CD4-positive, alpha-beta T cell treated with Interleukin-15 for 1 hour (primary cell): Measurements from ENCODE around the gene GCNT1.
"Not testable (repeated sequence)": the region's sequence is repeated elsewhere in the genome, so short reads cannot be mapped to it uniquely, and the experiment has no call there.

Source experiments
- DNase-seq: peaks from one replicate; pipeline ENCODE4 v3.0.0-alpha.2; 2020

GCNT1 gene

GRCh38 chr9:76458903-76459693, at the start of gene GCNT1:
TSS of gene GCNT1 (plus strand) at chr9:76459182. CDS start at chr9:76502382, 43,200 bp downstream.
- peak; percentile 90 for DNase-seq

GRCh38 chr9:76412638-76413037, 46.3 kb upstream of the GCNT1 start:
- no peak for DNase-seq

GRCh38 chr9:76413658-76414057, 45.3 kb upstream of the GCNT1 start:
- no peak for DNase-seq

GRCh38 chr9:76414661-76415060, 44.3 kb upstream of the GCNT1 start:
- DNase-seq = no peak

- DNase-seq = no peak
Measured at GRCh38 chr9:76415154-76415553, 43.8 kb upstream of the GCNT1 start.

GRCh38 chr9:76415731-76416130, 43.3 kb upstream of the GCNT1 start:
- DNase-seq = no peak

GRCh38 chr9:76417394-76417793, 41.6 kb upstream of the GCNT1 start:
- DNase-seq = no peak

GRCh38 chr9:76419782-76420380, 39.1 kb upstream of the GCNT1 start:
- no peak for DNase-seq

- no peak for DNase-seq
Measured at GRCh38 chr9:76423216-76424177, 35.5 kb upstream of the GCNT1 start.

GRCh38 chr9:76424491-76424890, 34.5 kb upstream of the GCNT1 start:
- DNase-seq = no peak

GRCh38 chr9:76425677-76426453, 33.1 kb upstream of the GCNT1 start:
- DNase-seq = no peak

- no peak for DNase-seq
Measured at GRCh38 chr9:76426807-76427419, 32.1 kb upstream of the GCNT1 start.

GRCh38 chr9:76431601-76432000, 27.4 kb upstream of the GCNT1 start:
- no peak for DNase-seq

GRCh38 chr9:76433406-76433805, 25.6 kb upstream of the GCNT1 start:
- DNase-seq = no peak

- DNase-seq = no peak
Measured at GRCh38 chr9:76433836-76434235, 25.1 kb upstream of the GCNT1 start.

GRCh38 chr9:76434897-76435296, 24.1 kb upstream of the GCNT1 start:
- not testable (repeated sequence) for DNase-seq

GRCh38 chr9:76437017-76437699, 21.8 kb upstream of the GCNT1 start:
- not testable (repeated sequence) for DNase-seq

- DNase-seq = no peak
Measured at GRCh38 chr9:76438841-76439588, 20.0 kb upstream of the GCNT1 start.

GRCh38 chr9:76441551-76442322, 17.2 kb upstream of the GCNT1 start:
- no peak for DNase-seq

GRCh38 chr9:76443887-76444286, 15.1 kb upstream of the GCNT1 start:
- no peak for DNase-seq
